K562 (cell line): ENCODE results near the gene CTIF.

Experiments
- GABPA ChIP-seq: fragments of 200-800 bp; sonication (Bioruptor generic); conservative IDR thresholded peaks from 2 replicates; pipeline ENCODE4 v1.6.1; 2016; ENCODE audit warnings: low read depth, missing genetic modification characterization, missing compliant biosample characterization
- HDAC6 ChIP-seq: IDR thresholded peaks from 2 replicates; pipeline ENCODE4 v1.6.1; 2012; ENCODE audit warnings: low read depth, mild to moderate bottlenecking, control low read depth, inconsistent platforms, low read length, moderate library complexity
- MLX ChIP-seq, 2 experiments: fragments of 450-650 bp in 1 of 2; sonication (generic) in 1 of 2; formaldehyde crosslinking; conservative IDR thresholded peaks; 2 replicates each; pipeline versions ENCODE4 v1.4.0 to v1.8.1; 2020 to 2022; ENCODE audit warnings: mild to moderate bottlenecking in 1 of 2, missing genetic modification reagents in 1 of 2

- no peak for TF ChIP-seq GABPA
- no peak for TF ChIP-seq HDAC6
- TF ChIP-seq MLX (CRISPR knock-in tag; conservative IDR thresholded peaks at IDR 0.05): no peak
These were observed 362.6 kb downstream of the CTIF start for GRCh38 chr18:48901145-48902022.
